Body of pancreas (tissue), 4 donors: Measurements from ENCODE around the gene DDR2.

Experiments
- CTCF ChIP-seq, 7 experiments: fragments of 450-650 bp in 4 of 7; fragments of 200-600 bp in 3 of 7; sonication (generic) in 3 of 7; IDR thresholded peaks; one replicate each; pipeline ENCODE4 v1.5.1; 2016 to 2019; ENCODE audit warnings: antibody characterized with exemption in 7 of 7
- POLR2A ChIP-seq, 3 donors: fragments of 450-650 bp; IDR thresholded peaks; one replicate each; pipeline ENCODE4 v1.6.1; 2016; ENCODE audit warnings: antibody characterized with exemption in 3 of 3, mild to moderate bottlenecking in 2 of 3

- TF ChIP-seq CTCF (IDR thresholded peaks at IDR 0.05) = no peak
- no peak for TF ChIP-seq POLR2A (IDR thresholded peaks at IDR 0.05)
Observed at GRCh38 chr1:162632217-162632666, at the start of gene DDR2.
